Panc1 (cell line): ENCODE results near the gene CDKAL1.

Experiments
- SIN3A ChIP-seq: IDR thresholded peaks from 2 replicates; pipeline ENCODE4 v1.6.1; 2012; ENCODE audit warnings: low read depth, mild to moderate bottlenecking, low read length, moderate library complexity, borderline replicate concordance; ENCODE audit not compliant: insufficient read depth
- TF ChIP-seq, protein P1 (sequence below): fragments of 450-650 bp; IDR thresholded peaks from 2 replicates; pipeline ENCODE4 v1.5.1; 2017; ENCODE audit warnings: mild to moderate bottlenecking

DNA sequence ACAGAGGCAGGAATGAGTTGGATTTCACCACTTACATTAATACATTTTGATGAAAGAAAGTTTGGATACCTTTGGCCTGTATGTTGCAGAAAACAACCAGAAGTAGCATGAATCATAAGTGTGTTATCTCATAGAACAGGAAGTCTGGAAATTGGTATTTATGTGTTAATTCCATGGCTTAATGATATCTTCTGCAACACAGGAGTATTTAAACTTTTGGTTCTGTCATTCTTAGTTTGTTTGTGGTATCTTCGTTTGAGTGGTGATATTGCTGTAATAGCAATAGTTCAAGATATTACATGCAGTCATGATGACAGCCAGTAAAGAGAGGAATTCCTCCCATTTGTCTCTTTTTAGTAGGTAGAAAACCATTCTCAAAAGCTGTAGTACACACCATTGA, 177.3 kb downstream of the CDKAL1 start:
- TF ChIP-seq, protein P1, sequence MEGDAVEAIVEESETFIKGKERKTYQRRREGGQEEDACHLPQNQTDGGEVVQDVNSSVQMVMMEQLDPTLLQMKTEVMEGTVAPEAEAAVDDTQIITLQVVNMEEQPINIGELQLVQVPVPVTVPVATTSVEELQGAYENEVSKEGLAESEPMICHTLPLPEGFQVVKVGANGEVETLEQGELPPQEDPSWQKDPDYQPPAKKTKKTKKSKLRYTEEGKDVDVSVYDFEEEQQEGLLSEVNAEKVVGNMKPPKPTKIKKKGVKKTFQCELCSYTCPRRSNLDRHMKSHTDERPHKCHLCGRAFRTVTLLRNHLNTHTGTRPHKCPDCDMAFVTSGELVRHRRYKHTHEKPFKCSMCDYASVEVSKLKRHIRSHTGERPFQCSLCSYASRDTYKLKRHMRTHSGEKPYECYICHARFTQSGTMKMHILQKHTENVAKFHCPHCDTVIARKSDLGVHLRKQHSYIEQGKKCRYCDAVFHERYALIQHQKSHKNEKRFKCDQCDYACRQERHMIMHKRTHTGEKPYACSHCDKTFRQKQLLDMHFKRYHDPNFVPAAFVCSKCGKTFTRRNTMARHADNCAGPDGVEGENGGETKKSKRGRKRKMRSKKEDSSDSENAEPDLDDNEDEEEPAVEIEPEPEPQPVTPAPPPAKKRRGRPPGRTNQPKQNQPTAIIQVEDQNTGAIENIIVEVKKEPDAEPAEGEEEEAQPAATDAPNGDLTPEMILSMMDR, result no peak
- TF ChIP-seq SIN3A, result no peak
